IPS-18a (cell line): ENCODE data around the gene RGS16.

Experiments
- H3K27ac ChIP-seq: one replicate; pipeline ENCODE4 v1.5.1; 2013; ENCODE audit warnings: low read length
- H3K27me3 ChIP-seq: one replicate; pipeline ENCODE4 v1.6.1; 2013; ENCODE audit warnings: mild to moderate bottlenecking, low read length; ENCODE audit not compliant: control insufficient read depth, insufficient read depth
- H3K36me3 ChIP-seq: one replicate; pipeline ENCODE4 v1.6.1; 2013; ENCODE audit warnings: low read depth, low read length; ENCODE audit not compliant: control insufficient read depth
- H3K4me1 ChIP-seq: one replicate; pipeline ENCODE4 v1.6.1; 2013; ENCODE audit warnings: low read depth, low read length; ENCODE audit not compliant: control insufficient read depth
- H3K4me3 ChIP-seq: one replicate; pipeline ENCODE4 v1.5.1; 2013; ENCODE audit warnings: low read length
- H3K9ac ChIP-seq: one replicate; pipeline ENCODE4 v1.6.1; 2013; ENCODE audit warnings: mild to moderate bottlenecking, low read length, moderate library complexity
- H3K9me3 ChIP-seq: one replicate; pipeline ENCODE4 v1.6.1; 2013; ENCODE audit warnings: low read depth, low read length; ENCODE audit not compliant: control insufficient read depth

The RGS16 gene

DNA sequence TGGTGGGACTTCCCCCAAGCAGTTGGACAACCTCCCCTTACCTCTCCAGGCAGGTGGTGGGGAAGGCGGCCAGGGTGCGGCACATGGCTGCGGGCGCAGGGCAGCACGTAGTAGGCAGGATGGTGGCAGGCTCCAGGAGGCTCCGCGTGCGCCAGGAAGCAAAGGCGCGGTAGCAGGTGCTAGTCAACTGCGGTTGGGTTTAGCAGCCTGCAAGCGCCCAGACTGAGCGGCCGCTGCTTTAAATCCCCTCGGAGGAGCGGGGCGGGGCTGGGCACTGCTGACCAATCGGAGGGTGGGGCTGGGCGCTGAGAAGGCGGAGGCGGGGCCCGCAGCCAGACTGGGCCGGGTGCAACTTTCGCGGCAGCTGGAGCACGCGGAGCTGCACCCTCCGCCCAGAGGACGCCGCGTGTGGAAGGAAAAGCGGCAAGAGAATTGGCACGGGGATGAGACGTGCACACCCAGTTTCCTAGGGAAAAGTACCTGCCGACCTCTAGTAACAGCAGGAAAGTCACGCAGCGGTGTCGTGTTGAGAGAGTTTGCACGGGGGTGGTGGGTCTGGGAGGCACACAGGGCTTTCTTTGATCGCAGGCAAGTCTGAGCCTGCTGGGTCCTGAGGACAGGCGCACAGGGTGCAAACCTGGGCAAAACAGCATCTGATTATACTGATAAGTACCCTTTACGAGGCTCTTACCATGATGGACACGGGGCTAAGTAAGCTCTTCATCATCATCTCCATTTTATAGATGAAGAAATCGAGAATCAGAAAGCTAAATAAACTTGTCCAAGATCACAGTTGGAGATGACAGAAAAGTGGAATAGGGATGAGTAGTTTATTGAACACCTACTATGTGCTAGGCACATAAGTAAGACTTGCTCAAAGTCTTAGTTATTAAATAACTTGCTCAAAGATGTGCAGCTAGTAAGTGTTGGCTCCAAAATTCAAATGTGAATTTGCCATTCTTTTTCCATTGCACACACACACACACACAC, at the start of gene RGS16:
Gene RGS16 (minus strand): TSS at position 215 of the 990 bp plus-strand sequence. CDS start 130 bp downstream, at position 85.
- Histone ChIP-seq H3K27ac (no peak within 1 kb of the TSS), H3K4me1 (peaks cover 26% of the 10 kb centered on the region), H3K36me3 (peaks cover 13% of the 10 kb centered on the region), H3K9me3 (no peaks in the 10 kb centered on the region), H3K27me3 (peaks cover 43% of the 10 kb centered on the region), H3K9ac (peak within 1 kb of the TSS; percentile 27), H3K4me3 (peak within 1 kb of the TSS; percentile 61)

DNA sequence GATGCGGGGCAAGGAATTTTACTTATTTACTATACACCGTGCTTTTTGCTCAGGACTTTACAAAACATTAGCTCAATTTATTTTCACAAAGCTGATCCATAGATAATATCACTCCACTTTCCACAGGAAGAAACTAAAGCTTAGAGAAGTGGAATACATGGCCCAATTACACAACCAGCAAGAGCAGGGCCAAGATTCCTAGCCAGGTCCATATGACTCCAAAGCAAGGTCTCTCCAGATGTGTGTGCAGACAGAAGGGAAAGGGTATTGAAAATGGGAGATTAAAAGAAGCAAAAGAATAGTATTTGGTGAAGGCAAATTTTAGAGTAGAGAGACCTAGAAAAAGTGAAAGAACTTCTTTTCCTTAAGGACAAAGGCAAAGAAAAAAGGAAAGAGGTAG, 49.8 kb upstream of the RGS16 start:
- Histone ChIP-seq H3K4me1 (peaks cover 5% of the 10 kb centered on the region), H3K9me3 (no peaks in the 10 kb centered on the region), H3K27ac (no peak overlapping the region), H3K36me3 (no peaks in the 10 kb centered on the region), H3K4me3 (no peak overlapping the region), H3K9ac (no peak overlapping the region), H3K27me3 (no peaks in the 10 kb centered on the region)

GRCh38 chr1:182652933-182653332, 48.7 kb upstream of the RGS16 start:
- Histone ChIP-seq H3K9me3 (no peaks in the 10 kb centered on the region), H3K4me3 (no peak overlapping the region), H3K36me3 (no peaks in the 10 kb centered on the region), H3K9ac (no peak overlapping the region), H3K27me3 (no peaks in the 10 kb centered on the region), H3K27ac (no peak overlapping the region), H3K4me1 (peaks cover 3% of the 10 kb centered on the region)

DNA sequence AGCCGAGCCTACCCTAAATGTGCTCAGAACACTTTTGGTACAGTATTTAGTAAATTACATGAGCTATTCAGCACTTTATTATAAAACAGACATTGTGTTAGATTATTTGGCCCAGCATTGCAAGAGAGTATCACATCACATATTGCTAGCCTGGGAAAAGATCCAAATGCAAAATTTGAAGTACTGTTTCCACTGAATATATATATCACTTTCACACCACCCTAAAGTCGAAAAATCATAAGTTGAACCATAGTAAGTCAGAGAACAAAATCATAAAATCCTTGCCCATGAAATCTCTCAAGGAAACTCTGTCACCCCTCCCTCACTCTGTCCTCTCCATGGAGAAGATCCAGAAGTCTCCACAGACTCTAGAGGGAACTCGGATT, 47.1 kb upstream of the RGS16 start:
- no peak overlapping the region for H3K4me3 ChIP-seq
- H3K27ac ChIP-seq, result no peak overlapping the region

DNA sequence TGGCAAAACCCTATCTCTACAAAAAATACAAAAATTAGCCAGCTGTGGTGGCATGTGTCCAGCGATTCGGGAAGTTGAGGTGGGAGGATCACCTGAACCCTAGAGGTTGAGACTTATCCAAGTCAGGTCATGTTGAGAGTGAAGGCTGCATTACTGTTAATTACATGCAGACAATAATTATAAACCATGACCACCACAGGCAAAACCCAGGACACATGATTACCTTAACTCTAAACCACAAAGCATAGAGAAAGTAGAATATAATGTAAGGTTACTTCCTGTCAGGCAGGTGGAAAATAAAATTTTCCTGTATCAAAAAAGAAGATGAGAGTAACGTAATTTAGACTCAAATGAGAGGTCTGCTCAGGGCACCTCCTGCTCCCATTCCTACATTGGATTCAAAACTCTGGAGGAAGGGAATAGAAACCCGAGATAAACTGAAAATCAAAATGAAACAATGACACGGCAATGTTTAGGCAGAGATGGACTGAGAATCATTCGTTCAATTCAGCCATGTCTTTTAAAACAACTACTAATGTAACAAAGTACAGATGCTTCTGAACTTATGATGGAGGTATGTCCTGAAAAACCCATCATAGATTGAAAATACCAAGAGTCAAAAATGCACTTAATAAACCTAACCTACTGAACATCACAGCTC, 46.6 kb upstream of the RGS16 start:
- Histone ChIP-seq H3K9me3 (no peaks in the 10 kb centered on the region), H3K4me1 (no peaks in the 10 kb centered on the region), H3K9ac (no peak overlapping the region), H3K27me3 (no peaks in the 10 kb centered on the region), H3K27ac (no peak overlapping the region), H3K4me3 (no peak overlapping the region), H3K36me3 (no peaks in the 10 kb centered on the region)

More for the DNA sequence above, 47.1 kb upstream of the RGS16 start:
- Histone ChIP-seq H3K4me1 (no peaks in the 10 kb centered on the region), H3K9me3 (no peaks in the 10 kb centered on the region), H3K9ac (no peak overlapping the region), H3K36me3 (no peaks in the 10 kb centered on the region), H3K27me3 (no peaks in the 10 kb centered on the region)

- Histone ChIP-seq H3K27ac (no peak overlapping the region), H3K9ac (no peak overlapping the region), H3K4me3 (no peak overlapping the region), H3K9me3 (no peaks in the 10 kb centered on the region), H3K4me1 (no peaks in the 10 kb centered on the region), H3K36me3 (no peaks in the 10 kb centered on the region), H3K27me3 (no peaks in the 10 kb centered on the region)
Observed at GRCh38 chr1:182649041-182649440, 44.9 kb upstream of the RGS16 start.

GRCh38 chr1:182646739-182647138, 42.5 kb upstream of the RGS16 start:
- Histone ChIP-seq H3K27ac (no peak overlapping the region), H3K4me1 (no peaks in the 10 kb centered on the region), H3K9me3 (no peaks in the 10 kb centered on the region), H3K4me3 (no peak overlapping the region), H3K36me3 (no peaks in the 10 kb centered on the region), H3K27me3 (no peaks in the 10 kb centered on the region), H3K9ac (no peak overlapping the region)

GRCh38 chr1:182644886-182645285, 40.7 kb upstream of the RGS16 start:
- no peaks in the 10 kb centered on the region for H3K9me3 ChIP-seq
- H3K27me3 ChIP-seq, result no peaks in the 10 kb centered on the region
- H3K4me3 ChIP-seq, result no peak overlapping the region
- no peaks in the 10 kb centered on the region for H3K36me3 ChIP-seq
- no peak overlapping the region for H3K27ac ChIP-seq
- H3K4me1 ChIP-seq, result no peaks in the 10 kb centered on the region
- no peak overlapping the region for H3K9ac ChIP-seq

- H3K4me3 ChIP-seq, result no peak overlapping the region
- no peaks in the 10 kb centered on the region for H3K4me1 ChIP-seq
- H3K9ac ChIP-seq, result no peak overlapping the region
- H3K27me3 ChIP-seq, result no peaks in the 10 kb centered on the region
- no peaks in the 10 kb centered on the region for H3K36me3 ChIP-seq
- H3K9me3 ChIP-seq, result no peaks in the 10 kb centered on the region
- H3K27ac ChIP-seq, result no peak overlapping the region
Observed at GRCh38 chr1:182643699-182644098, 39.5 kb upstream of the RGS16 start.

GRCh38 chr1:182642461-182642860, 38.3 kb upstream of the RGS16 start:
- H3K4me1 ChIP-seq, result no peaks in the 10 kb centered on the region

GRCh38 chr1:182641561-182641960, 37.4 kb upstream of the RGS16 start:
- Histone ChIP-seq H3K27ac (no peak overlapping the region), H3K9ac (no peak overlapping the region), H3K4me3 (no peak overlapping the region), H3K27me3 (no peaks in the 10 kb centered on the region), H3K4me1 (no peaks in the 10 kb centered on the region), H3K9me3 (no peaks in the 10 kb centered on the region), H3K36me3 (no peaks in the 10 kb centered on the region)

More at GRCh38 chr1:182642461-182642860, 38.3 kb upstream of the RGS16 start:
- no peak overlapping the region for H3K4me3 ChIP-seq
- no peaks in the 10 kb centered on the region for H3K27me3 ChIP-seq
- no peak overlapping the region for H3K27ac ChIP-seq
- H3K9ac ChIP-seq, result no peak overlapping the region
- H3K9me3 ChIP-seq, result no peaks in the 10 kb centered on the region
- H3K36me3 ChIP-seq, result no peaks in the 10 kb centered on the region
